GM12873 (cell line): ENCODE data around the gene F2.

ENCODE experiments used
- CTCF ChIP-seq: IDR thresholded peaks from 2 replicates; pipeline ENCODE4 v1.5.1; 2012; ENCODE audit warnings: low read depth, mild to moderate bottlenecking, moderate library complexity, low read length, control low read depth; ENCODE audit not compliant: insufficient read depth; ENCODE audit errors: missing control alignments

Gene F2

DNA sequence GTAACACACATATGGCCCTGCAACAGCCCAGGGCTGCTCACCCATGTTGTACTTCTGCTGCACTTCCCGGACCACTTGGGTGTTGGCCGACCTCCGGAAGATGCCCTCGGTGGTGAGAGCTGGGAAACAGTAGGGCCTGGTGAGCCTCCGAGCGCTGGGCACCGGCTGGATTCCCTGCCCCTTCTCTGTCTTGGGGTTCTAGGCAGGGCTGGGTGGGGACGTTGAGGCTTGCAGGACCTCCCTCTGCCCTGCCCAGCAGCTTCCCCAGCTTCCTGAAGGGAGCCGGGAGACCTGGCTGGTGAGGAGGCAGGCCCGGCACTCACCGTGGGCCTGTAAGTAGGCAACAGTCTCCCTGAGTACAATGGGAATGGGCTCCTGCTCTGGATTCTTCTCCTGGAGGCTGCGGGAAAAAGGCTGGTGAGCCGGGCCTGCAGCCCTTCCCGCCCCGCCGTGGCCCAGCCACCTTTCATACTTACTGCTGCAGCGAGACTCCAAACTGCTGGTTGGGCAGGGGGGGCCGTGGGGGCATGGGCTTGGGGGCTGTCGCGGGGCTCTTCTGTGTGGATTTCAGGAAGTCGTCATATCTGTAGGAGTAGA lies 38.8 kb upstream of the F2 start:
- no peak for TF ChIP-seq CTCF

- TF ChIP-seq CTCF, result no peak
Measured at GRCh38 chr11:46680815-46681214, 38.2 kb upstream of the F2 start.

- TF ChIP-seq CTCF, result no peak
Measured at GRCh38 chr11:46681814-46682213, 37.2 kb upstream of the F2 start.

DNA sequence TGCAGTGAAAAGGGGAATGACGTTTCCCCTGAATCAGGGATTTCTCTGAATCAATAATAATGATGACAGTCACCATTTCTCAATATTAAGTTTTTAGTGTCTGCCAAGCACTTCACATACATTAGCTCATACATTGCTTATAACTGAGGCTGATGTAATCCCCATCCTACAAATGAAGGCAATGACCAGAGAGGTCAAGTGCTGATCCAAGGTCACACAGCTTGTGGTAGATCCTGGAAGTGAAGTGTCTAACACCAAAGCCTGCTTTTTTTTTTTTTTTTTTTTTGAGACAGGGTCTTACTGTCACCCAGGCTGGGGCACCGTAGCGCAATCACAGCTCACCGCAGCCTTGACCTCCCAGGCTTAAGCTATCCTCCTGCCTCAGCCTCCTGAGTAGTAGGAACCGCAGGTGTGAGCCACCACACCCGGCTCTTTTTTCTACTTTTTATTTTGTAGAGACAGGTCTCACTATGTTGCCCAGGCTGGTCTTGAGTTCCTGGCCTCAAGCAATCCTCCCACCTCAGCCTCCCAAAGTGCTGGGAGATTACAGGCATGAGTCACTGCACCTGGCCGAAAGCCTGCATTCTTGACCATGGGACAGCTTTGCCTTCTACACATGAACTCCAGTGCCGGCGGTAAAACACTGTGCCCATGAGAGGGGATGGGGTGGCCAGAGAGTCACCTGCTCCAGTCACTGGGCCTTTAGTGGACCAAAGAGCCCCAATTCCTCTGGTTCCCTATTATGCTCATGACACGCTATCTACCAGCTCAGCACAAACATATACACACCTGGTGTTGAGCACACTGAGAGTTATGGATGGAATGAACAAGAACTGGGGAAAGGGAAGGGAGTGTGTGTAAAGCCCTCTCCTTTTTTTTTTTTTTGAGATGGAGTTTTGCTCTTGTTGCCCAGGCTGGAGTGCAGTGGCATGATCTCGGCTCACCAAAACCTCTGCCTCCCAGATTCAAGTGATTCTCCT lies 36.0 kb upstream of the F2 start:
- no peak for TF ChIP-seq CTCF

- TF ChIP-seq CTCF, result no peak
Measured at GRCh38 chr11:46684367-46684766, 34.6 kb upstream of the F2 start.

GRCh38 chr11:46686886-46687795 lies 31.9 kb upstream of the F2 start:
- no peak for TF ChIP-seq CTCF

- TF ChIP-seq CTCF, result no peak
Measured at GRCh38 chr11:46690702-46691101, 28.3 kb upstream of the F2 start.
